ENCODE results near the gene SPPL3.

- TF ChIP-seq ATF3 (IDR thresholded peaks at IDR 0.05) (no peak), POLR2AphosphoS5 (IDR thresholded peaks at IDR 0.05; ENCODE audit: low read depth, low read length) (no peak), MAX (IDR thresholded peaks at IDR 0.05) (no peak), POLR2A (IDR thresholded peaks at IDR 0.05; ENCODE audit: borderline replicate concordance, extremely low read depth, insufficient read depth, insufficient read length) (no peak), YY1 (IDR thresholded peaks at IDR 0.05; ENCODE audit: extremely low read depth, insufficient replicate concordance, low read depth, low read length) (no peak), EZH2 (IDR thresholded peaks at IDR 0.05) (no peak), SIN3A (IDR thresholded peaks at IDR 0.05; ENCODE audit: low read depth) (no peak), SRF (IDR thresholded peaks at IDR 0.05; ENCODE audit: low read depth) (no peak), FOSL1 (IDR thresholded peaks at IDR 0.05; ENCODE audit: low read depth) (no peak)
- TF ChIP-seq, protein P1, sequence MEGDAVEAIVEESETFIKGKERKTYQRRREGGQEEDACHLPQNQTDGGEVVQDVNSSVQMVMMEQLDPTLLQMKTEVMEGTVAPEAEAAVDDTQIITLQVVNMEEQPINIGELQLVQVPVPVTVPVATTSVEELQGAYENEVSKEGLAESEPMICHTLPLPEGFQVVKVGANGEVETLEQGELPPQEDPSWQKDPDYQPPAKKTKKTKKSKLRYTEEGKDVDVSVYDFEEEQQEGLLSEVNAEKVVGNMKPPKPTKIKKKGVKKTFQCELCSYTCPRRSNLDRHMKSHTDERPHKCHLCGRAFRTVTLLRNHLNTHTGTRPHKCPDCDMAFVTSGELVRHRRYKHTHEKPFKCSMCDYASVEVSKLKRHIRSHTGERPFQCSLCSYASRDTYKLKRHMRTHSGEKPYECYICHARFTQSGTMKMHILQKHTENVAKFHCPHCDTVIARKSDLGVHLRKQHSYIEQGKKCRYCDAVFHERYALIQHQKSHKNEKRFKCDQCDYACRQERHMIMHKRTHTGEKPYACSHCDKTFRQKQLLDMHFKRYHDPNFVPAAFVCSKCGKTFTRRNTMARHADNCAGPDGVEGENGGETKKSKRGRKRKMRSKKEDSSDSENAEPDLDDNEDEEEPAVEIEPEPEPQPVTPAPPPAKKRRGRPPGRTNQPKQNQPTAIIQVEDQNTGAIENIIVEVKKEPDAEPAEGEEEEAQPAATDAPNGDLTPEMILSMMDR (IDR thresholded peaks at IDR 0.05 in 2 of 3, conservative IDR thresholded peaks at IDR 0.05 in 1 of 3; ENCODE audit: borderline replicate concordance in 1 of 3, insufficient read depth in 1 of 3, low read depth in 2 of 3, low read length in 2 of 3) = no peak
Measured at GRCh38 chr12:120830966-120831365, 73.2 kb downstream of the SPPL3 start.

Measured in HCT116 (cell line).